ENCODE data around the gene PRPH2.

GRCh38 chr6:42720739-42721138, 1.7 kb downstream of the PRPH2 start:
- no peak for TF ChIP-seq CTCF (IDR thresholded peaks at IDR 0.05)
- no peak for TF ChIP-seq POLR2A (IDR thresholded peaks at IDR 0.05)
- no peak for TF ChIP-seq POLR2AphosphoS5 (IDR thresholded peaks at IDR 0.05)
